Measurements from ENCODE around the gene ITIH2.

ITIH2 gene

DNA sequence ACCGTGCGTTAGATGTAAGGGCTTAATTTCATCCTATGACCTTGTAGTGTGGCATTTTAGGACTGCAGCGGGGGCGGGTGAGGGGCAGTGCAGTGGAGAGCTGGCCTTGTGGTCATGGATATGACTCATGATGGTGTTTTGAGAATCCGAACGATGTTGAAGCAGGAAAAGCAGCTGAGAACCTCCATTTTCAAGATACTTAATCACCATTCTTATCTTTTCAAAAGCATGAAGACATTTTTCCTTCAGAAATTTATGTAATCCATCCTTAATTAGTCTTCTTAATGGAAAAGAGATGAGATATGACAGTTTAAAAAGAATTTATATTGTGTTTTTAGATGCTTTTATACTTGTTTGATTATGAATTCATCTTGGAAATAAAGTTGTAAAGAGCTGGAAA is 94.5 kb downstream of the ITIH2 start:
- no peak for DNase-seq (ENCODE audit: low read depth, low spot score)
- Histone ChIP-seq H3K9me3 (ENCODE audit: insufficient read depth, low read length) (no peaks in the 10 kb centered on the region), H3K4me1 (ENCODE audit: insufficient read depth, insufficient read length) (no peaks in the 10 kb centered on the region), H3K36me3 (ENCODE audit: insufficient read depth, insufficient read length, low read length) (peaks cover 45% of the 10 kb centered on the region), H3K4me3 (ENCODE audit: insufficient read length, low read depth) (no peak overlapping the region), H3K27me3 (ENCODE audit: insufficient read depth, insufficient read length) (no peaks in the 10 kb centered on the region), H3K9ac (ENCODE audit: insufficient read length, low read depth) (no peak overlapping the region)
- no peak for TF ChIP-seq YY1 (IDR thresholded peaks at IDR 0.05; ENCODE audit: insufficient read depth, insufficient read length)

Measured in NT2/D1 (cell line).